Neutrophil (primary cell): ENCODE data around the gene MRS2.
"Not testable (repeated sequence)": the region's sequence is repeated elsewhere in the genome, so short reads cannot be mapped to it uniquely, and the experiment has no call there.

ENCODE experiments used
- H3K27ac ChIP-seq: fragments of 200-600 bp; sonication (generic); 2 replicates; pipeline ENCODE4 v1.5.1; 2016; ENCODE audit warnings: mild to moderate bottlenecking, moderate library complexity
- H3K27me3 ChIP-seq: fragments of 200-600 bp; sonication (generic); 2 replicates; pipeline ENCODE4 v1.6.0; 2016; ENCODE audit warnings: mild to moderate bottlenecking
- H3K36me3 ChIP-seq: fragments of 200-600 bp; sonication (generic); 2 replicates; pipeline ENCODE4 v1.5.1; 2017
- H3K4me1 ChIP-seq, 2 experiments: fragments of 200-600 bp in 1 of 2; sonication (generic) in 1 of 2; 1 replicate in 1 of 2; 2 replicates in 1 of 2; pipeline versions ENCODE4 v1.5.1 to v1.6.1; 2013 to 2016; ENCODE audit warnings: low read depth in 1 of 2, low read length in 1 of 2, mild to moderate bottlenecking in 1 of 2, moderate library complexity in 1 of 2; ENCODE audit not compliant: control insufficient read depth in 1 of 2, insufficient read depth in 1 of 2
- H3K4me3 ChIP-seq, 2 experiments: fragments of 200-600 bp in 1 of 2; sonication (generic) in 1 of 2; 1 replicate in 1 of 2; 2 replicates in 1 of 2; pipeline ENCODE4 v1.5.1; 2013 to 2016; ENCODE audit warnings: low read depth in 1 of 2, low read length in 1 of 2, mild to moderate bottlenecking in 1 of 2, moderate library complexity in 1 of 2
- H3K9me3 ChIP-seq: fragments of 200-600 bp; sonication (generic); 2 replicates; pipeline ENCODE4 v1.5.1; 2016
- CTCF ChIP-seq: fragments of 200-600 bp; sonication (generic); IDR thresholded peaks from 2 replicates; pipeline ENCODE4 v1.5.1; 2016; ENCODE audit warnings: antibody characterized with exemption

MRS2 gene

GRCh38 chr6:24376871-24377270, 25.9 kb upstream of the MRS2 start:
- Histone ChIP-seq H3K27me3 (no peaks in the 10 kb centered on the region), H3K36me3 (no peaks in the 10 kb centered on the region), H3K4me3 (no peak overlapping the region), H3K9me3 (no peaks in the 10 kb centered on the region), H3K27ac (no peak overlapping the region), H3K4me1 (no peaks in the 10 kb centered on the region)
- TF ChIP-seq CTCF, result no peak

- H3K4me3 ChIP-seq, result no peak overlapping the region
- no peak overlapping the region for H3K27ac ChIP-seq
- H3K9me3 ChIP-seq, result no peaks in the 10 kb centered on the region
- no peaks in the 10 kb centered on the region for H3K4me1 ChIP-seq
- no peaks in the 10 kb centered on the region for H3K36me3 ChIP-seq
- no peaks in the 10 kb centered on the region for H3K27me3 ChIP-seq
- no peak for TF ChIP-seq CTCF
These were observed 24.2 kb upstream of the MRS2 start for GRCh38 chr6:24378473-24379097.

- no peak overlapping the region for H3K27ac ChIP-seq
- no peaks in the 10 kb centered on the region for H3K36me3 ChIP-seq
- H3K27me3 ChIP-seq, result no peaks in the 10 kb centered on the region
- no peak for TF ChIP-seq CTCF
- no peaks in the 10 kb centered on the region for H3K4me1 ChIP-seq
- H3K4me3 ChIP-seq, result no peak overlapping the region
- no peaks in the 10 kb centered on the region for H3K9me3 ChIP-seq
These were observed 21.1 kb upstream of the MRS2 start for GRCh38 chr6:24381476-24382219.

GRCh38 chr6:24382220-24382540, 20.6 kb upstream of the MRS2 start:
- H3K4me1 ChIP-seq, result no peaks in the 10 kb centered on the region
- no peak for TF ChIP-seq CTCF
- H3K27me3 ChIP-seq, result no peaks in the 10 kb centered on the region
- no peak overlapping the region for H3K27ac ChIP-seq
- no peaks in the 10 kb centered on the region for H3K9me3 ChIP-seq
- no peak overlapping the region for H3K4me3 ChIP-seq
- H3K36me3 ChIP-seq, result no peaks in the 10 kb centered on the region

- not testable (repeated sequence) for H3K4me3 ChIP-seq, H3K4me1 ChIP-seq
These were observed 19.7 kb upstream of the MRS2 start for GRCh38 chr6:24382891-24383494.

GRCh38 chr6:24384369-24385130, 18.2 kb upstream of the MRS2 start:
- not testable (repeated sequence) for H3K4me3 ChIP-seq, H3K4me1 ChIP-seq, H3K36me3 ChIP-seq, H3K27ac ChIP-seq, H3K27me3 ChIP-seq, H3K9me3 ChIP-seq

More at GRCh38 chr6:24382891-24383494, 19.7 kb upstream of the MRS2 start:
- H3K27me3 ChIP-seq, H3K9me3 ChIP-seq, H3K36me3 ChIP-seq, H3K27ac ChIP-seq: not testable (repeated sequence)
